Umbilical cord (tissue), 2 donors: ENCODE results near the gene DOCK4. TPM values are rescaled to one million over a fixed set of nuclear protein-coding genes. Genes with fewer than 3 reads are reported as not detected.
A peak's percentile ranks its signal among the peaks of the same experiment; 100 is the strongest.
"Not testable (repeated sequence)": the region's sequence is repeated elsewhere in the genome, so short reads cannot be mapped to it uniquely, and the experiment has no call there.

ENCODE experiments used
- DNase-seq: peaks from one replicate; pipeline ENCODE4 v3.0.0-alpha.2; 2015; ENCODE audit warnings: low spot score
- total RNA-seq: library from RNA; depleted of rRNA; stranded (reverse); fragments of >200 nt; gene quantifications from one replicate; pipeline ENCODE4 v1.2.3, GENCODE V29; 2014; ENCODE audit warnings: low replicate concordance; ENCODE audit not compliant: insufficient read depth

Gene DOCK4
- total RNA-seq, 1 donor from 2014 or later = 7.7 TPM

- DNase-seq = peak; percentile 92
Observed at GRCh38 chr7:111954474-111955381, 251.5 kb downstream of the DOCK4 start.

- no peak for DNase-seq
Observed at GRCh38 chr7:111954056-111954455, 252.1 kb downstream of the DOCK4 start.

- DNase-seq = peak; percentile 33
Observed at GRCh38 chr7:111953611-111954010, 252.6 kb downstream of the DOCK4 start.

GRCh38 chr7:111952783-111953182 is 253.4 kb downstream of the DOCK4 start:
- DNase-seq = no peak

- DNase-seq = no peak
Observed at GRCh38 chr7:111951052-111951451, 255.1 kb downstream of the DOCK4 start.

GRCh38 chr7:111942450-111943081 is 263.6 kb downstream of the DOCK4 start:
- DNase-seq = no peak

GRCh38 chr7:111937163-111937562 is 269.0 kb downstream of the DOCK4 start:
- no peak for DNase-seq

GRCh38 chr7:111933609-111934008 is 272.6 kb downstream of the DOCK4 start:
- no peak for DNase-seq

- no peak for DNase-seq
Observed at GRCh38 chr7:111931958-111932357, 274.2 kb downstream of the DOCK4 start.

GRCh38 chr7:111931016-111931517 is 275.1 kb downstream of the DOCK4 start:
- peak; percentile 34 for DNase-seq

- DNase-seq = no peak
Observed at GRCh38 chr7:111929264-111929663, 276.9 kb downstream of the DOCK4 start.

GRCh38 chr7:111927353-111928019 is 278.7 kb downstream of the DOCK4 start:
- no peak for DNase-seq

- DNase-seq = no peak
Observed at GRCh38 chr7:111920329-111920728, 285.9 kb downstream of the DOCK4 start.

- DNase-seq = no peak
Observed at GRCh38 chr7:111919631-111920179, 286.5 kb downstream of the DOCK4 start.

GRCh38 chr7:111919164-111919563 is 287.0 kb downstream of the DOCK4 start:
- DNase-seq = no peak

GRCh38 chr7:111918461-111918860 is 287.7 kb downstream of the DOCK4 start:
- DNase-seq = no peak

GRCh38 chr7:111917404-111917803 is 288.8 kb downstream of the DOCK4 start:
- not testable (repeated sequence) for DNase-seq

GRCh38 chr7:111914291-111914690 is 291.9 kb downstream of the DOCK4 start:
- DNase-seq = peak; percentile 5

GRCh38 chr7:111911166-111911961 is 294.8 kb downstream of the DOCK4 start:
- no peak for DNase-seq

- DNase-seq = no peak
Observed at GRCh38 chr7:111910656-111911055, 295.5 kb downstream of the DOCK4 start.

GRCh38 chr7:111908673-111909072 is 297.5 kb downstream of the DOCK4 start:
- not testable (repeated sequence) for DNase-seq
